H1 (cell line): Measurements from ENCODE around the gene TERB1. TPM values are rescaled to one million over a fixed set of nuclear protein-coding genes. Genes with fewer than 3 reads are reported as not detected.

Experiments
- CTCF ChIA-PET: fragments of 300-600 bp; sonication (Branson Sonifier 250); formaldehyde crosslinking; loops from one replicate; lab custom pipeline; 2021; ENCODE audit not compliant: partially characterized antibody; lab: Charles Lee
- POLR2A ChIA-PET: fragments of 300-600 bp; sonication (Branson Sonifier 250); formaldehyde crosslinking; loops from one replicate; lab custom pipeline; 2021; ENCODE audit warnings: inconsistent platforms; ENCODE audit not compliant: partially characterized antibody; lab: Charles Lee
- DNase-seq, 2 experiments: peaks; one replicate each; pipeline versions ENCODE4 v3.0.0 to v3.0.0-alpha.2; 2010 to 2022; ENCODE audit warnings: low spot score in 2 of 2, low read depth in 1 of 2, mixed read lengths in 1 of 2
- FAIRE-seq: peaks from 2 replicates; lab custom pipeline; 2011; peaks lifted over from hg19 to GRCh38; lab: Jason Lieb, UNC
- H2AFZ ChIP-seq: 2 replicates; pipeline ENCODE4 v1.8.1; 2012; ENCODE audit warnings: low read length, inconsistent platforms
- H2AK5ac ChIP-seq: 2 replicates; pipeline ENCODE4 v1.6.1; 2013; ENCODE audit warnings: low read depth, low read length
- H2BK120ac ChIP-seq: replicated peaks from 2 replicates; pipeline ENCODE3; 2013; ENCODE audit warnings: low read depth, low read length, inconsistent platforms
- H2BK12ac ChIP-seq: 2 replicates; pipeline ENCODE4 v1.6.1; 2013; ENCODE audit warnings: low read depth, low read length
- H2BK15ac ChIP-seq: 2 replicates; pipeline ENCODE4 v1.6.1; 2013; ENCODE audit warnings: low read length
- H2BK20ac ChIP-seq: 2 replicates; pipeline ENCODE4 v1.6.1; 2013; ENCODE audit warnings: low read length
- H2BK5ac ChIP-seq: 2 replicates; pipeline ENCODE4 v1.6.1; 2013; ENCODE audit warnings: low read depth, low read length
- H3K14ac ChIP-seq: 2 replicates; pipeline ENCODE4 v1.6.1; 2013; ENCODE audit warnings: inconsistent platforms; ENCODE audit not compliant: insufficient read length
- H3K18ac ChIP-seq: 2 replicates; pipeline ENCODE4 v1.6.1; 2013; ENCODE audit warnings: low read length; ENCODE audit errors: extremely low read depth
- H3K23ac ChIP-seq: 2 replicates; pipeline ENCODE4 v1.6.1; 2013; ENCODE audit warnings: inconsistent platforms; ENCODE audit not compliant: insufficient read length
- H3K23me2 ChIP-seq: 2 replicates; pipeline ENCODE4 v1.6.1; 2013; ENCODE audit warnings: low read depth, low read length
- H3K27ac ChIP-seq: 2 replicates; pipeline ENCODE4 v1.6.1; 2011; ENCODE audit warnings: low read depth, low read length, inconsistent platforms
- H3K27me3 ChIP-seq, 4 experiments: replicated peaks in 1 of 4; 1 replicate in 1 of 4; 2 replicates in 3 of 4; pipeline versions ENCODE4 v1.6.1 to v1.8.1; 2011 to 2013; ENCODE audit warnings: low read length in 3 of 4, mild to moderate bottlenecking in 3 of 4, inconsistent platforms in 2 of 4, mixed read lengths in 2 of 4, moderate library complexity in 1 of 4; ENCODE audit not compliant: control insufficient read depth in 3 of 4, insufficient read depth in 3 of 4; ENCODE audit errors: extremely low read depth in 1 of 4
- H3K36me3 ChIP-seq, 4 experiments: 2 replicates each; pipeline versions ENCODE4 v1.6.1 to v1.8.1; 2011 to 2013; ENCODE audit warnings: mild to moderate bottlenecking in 4 of 4, low read length in 3 of 4, moderate library complexity in 2 of 4, control low read depth in 1 of 4, inconsistent platforms in 1 of 4; ENCODE audit not compliant: insufficient read depth in 4 of 4, control insufficient read depth in 2 of 4
- H3K4ac ChIP-seq: replicated peaks from 2 replicates; pipeline ENCODE3; 2013; ENCODE audit warnings: low read length, low read depth, mixed read lengths, inconsistent platforms; ENCODE audit not compliant: insufficient read length
- H3K4me1 ChIP-seq, 4 experiments: replicated peaks in 1 of 4; 1 replicate in 1 of 4; 2 replicates in 3 of 4; pipeline versions ENCODE4 v1.6.1 to v1.8.1; 2011 to 2013; ENCODE audit warnings: low read length in 3 of 4, inconsistent platforms in 2 of 4, mixed read lengths in 1 of 4; ENCODE audit not compliant: insufficient read depth in 4 of 4, control insufficient read depth in 3 of 4
- H3K4me2 ChIP-seq, 2 experiments: 2 replicates each; pipeline versions ENCODE4 v1.6.1 to v1.8.1; 2011 to 2013; ENCODE audit warnings: low read depth in 2 of 2, low read length in 2 of 2, control low read depth in 1 of 2, inconsistent platforms in 1 of 2, mild to moderate bottlenecking in 1 of 2; ENCODE audit not compliant: insufficient read depth in 1 of 2
- H3K4me3 ChIP-seq, 4 experiments: fragments of 200-600, 300-600 bp in 1 of 4; sonication (generic), shearing (Covaris generic), sonication (Bioruptor Twin) in 1 of 4; 2 replicates each; pipeline versions ENCODE4 v1.5.1 to v1.8.1; 2011 to 2016; ENCODE audit warnings: low read length in 4 of 4, low read depth in 3 of 4, control low read depth in 2 of 4, inconsistent platforms in 2 of 4, mild to moderate bottlenecking in 2 of 4, mixed read lengths in 1 of 4, moderate library complexity in 1 of 4; ENCODE audit not compliant: insufficient read depth in 2 of 4; ENCODE audit errors: extremely low read depth in 1 of 4
- H3K56ac ChIP-seq: replicated peaks from 2 replicates; pipeline ENCODE3; 2013; ENCODE audit warnings: low read depth, mild to moderate bottlenecking, mixed read lengths, low read length, inconsistent platforms; ENCODE audit not compliant: insufficient read length
- H3K79me1 ChIP-seq: 2 replicates; pipeline ENCODE4 v1.6.1; 2013; ENCODE audit warnings: low read depth, low read length, control low read depth
- H3K79me2 ChIP-seq, 2 experiments: 2 replicates each; pipeline versions ENCODE4 v1.6.1 to v1.8.1; 2012 to 2013; ENCODE audit warnings: low read length in 2 of 2, mild to moderate bottlenecking in 2 of 2, inconsistent platforms in 1 of 2; ENCODE audit not compliant: insufficient read depth in 2 of 2, control insufficient read depth in 1 of 2
- H3K9ac ChIP-seq, 4 experiments: replicated peaks in 1 of 4; 1 replicate in 1 of 4; 2 replicates in 3 of 4; pipeline versions ENCODE4 v1.6.1 to v1.8.1; 2011 to 2013; ENCODE audit warnings: low read depth in 3 of 4, low read length in 3 of 4, control low read depth in 2 of 4, mild to moderate bottlenecking in 2 of 4, moderate library complexity in 2 of 4, inconsistent platforms in 1 of 4; ENCODE audit errors: extremely low read depth in 1 of 4
- H3K9me3 ChIP-seq, 2 experiments: 2 replicates each; pipeline versions ENCODE4 v1.6.1 to v1.8.1; 2012 to 2013; ENCODE audit warnings: mild to moderate bottlenecking in 2 of 2, moderate library complexity in 2 of 2, control low read depth in 1 of 2, inconsistent platforms in 1 of 2, low read depth in 1 of 2, low read length in 1 of 2, mixed read lengths in 1 of 2; ENCODE audit not compliant: insufficient read depth in 2 of 2
- H4K20me1 ChIP-seq, 2 experiments: replicated peaks in 1 of 2; 2 replicates each; pipeline versions ENCODE3 to v1.8.1; 2011 to 2013; ENCODE audit warnings: inconsistent platforms in 2 of 2, low read length in 2 of 2, mild to moderate bottlenecking in 1 of 2; ENCODE audit not compliant: insufficient read depth in 2 of 2, control insufficient read depth in 1 of 2
- H4K5ac ChIP-seq: 2 replicates; pipeline ENCODE4 v1.6.1; 2013; ENCODE audit warnings: low read length, low read depth, mixed read lengths, inconsistent platforms; ENCODE audit not compliant: insufficient read length
- H4K8ac ChIP-seq: 2 replicates; pipeline ENCODE4 v1.8.0; 2013; ENCODE audit warnings: mild to moderate bottlenecking, moderate library complexity, low read length, inconsistent platforms; ENCODE audit not compliant: insufficient read depth; ENCODE audit errors: extremely low read depth
- H4K91ac ChIP-seq: replicated peaks from 2 replicates; pipeline ENCODE3; 2013; ENCODE audit warnings: low read length, mixed read lengths, inconsistent platforms; ENCODE audit not compliant: insufficient read length
- CBX5 ChIP-seq: fragments of 300-800, 300-1000 bp; sonication (generic); IDR thresholded peaks from 2 replicates; pipeline ENCODE4 v1.7.1; 2016; ENCODE audit warnings: antibody characterized with exemption, low read length, low read depth
- CHD2 ChIP-seq: IDR thresholded peaks from 2 replicates; pipeline ENCODE4 v1.6.1; 2012; ENCODE audit warnings: low read length, improper control_type of control experiment
- EGR1 ChIP-seq: IDR thresholded peaks from 2 replicates; pipeline ENCODE4 v1.6.1; 2011; ENCODE audit warnings: low read depth, low read length, borderline replicate concordance
- HDAC6 ChIP-seq: IDR thresholded peaks from one replicate; pipeline ENCODE4 v1.7.1; 2012; ENCODE audit warnings: low read depth, mild to moderate bottlenecking, inconsistent platforms, low read length, moderate library complexity
- KDM4A ChIP-seq: IDR thresholded peaks from one replicate; pipeline ENCODE4 v1.7.1; 2012; ENCODE audit warnings: low read depth, mild to moderate bottlenecking, moderate library complexity, low read length, inconsistent platforms; ENCODE audit not compliant: severe bottlenecking
- MAFK ChIP-seq: IDR thresholded peaks from 2 replicates; pipeline ENCODE4 v1.6.1; 2012; ENCODE audit warnings: low read depth, mild to moderate bottlenecking, improper control_type of control experiment, low read length
- NANOG ChIP-seq: IDR thresholded peaks from 2 replicates; pipeline ENCODE4 v1.6.1; 2011; ENCODE audit warnings: low read length, low read depth, mild to moderate bottlenecking, inconsistent platforms; ENCODE audit not compliant: insufficient read depth, poor library complexity, severe bottlenecking
- PHF8 ChIP-seq: fragments of 200-600 bp; sonication (generic); conservative IDR thresholded peaks from 2 replicates; pipeline ENCODE4 v1.7.1; 2012; ENCODE audit warnings: low read depth, mild to moderate bottlenecking, inconsistent platforms, low read length, moderate library complexity
- POLR2AphosphoS5 ChIP-seq: IDR thresholded peaks from 2 replicates; pipeline ENCODE4 v1.6.1; 2011; ENCODE audit warnings: low read depth, low read length
- SAP30 ChIP-seq: fragments of 300-600 bp; sonication (generic); IDR thresholded peaks from 2 replicates; pipeline ENCODE4 v1.7.1; 2012; ENCODE audit warnings: low read length, moderate library complexity, mild to moderate bottlenecking, inconsistent platforms; ENCODE audit not compliant: insufficient read depth, insufficient replicate concordance
- SIRT6 ChIP-seq: IDR thresholded peaks from one replicate; pipeline ENCODE4 v1.7.1; 2012; ENCODE audit warnings: low read length, inconsistent platforms
- SP1 ChIP-seq: IDR thresholded peaks from 2 replicates; pipeline ENCODE4 v1.6.1; 2011; ENCODE audit warnings: low read depth, low read length
- SP4 ChIP-seq: IDR thresholded peaks from 2 replicates; pipeline ENCODE4 v1.6.1; 2012; ENCODE audit warnings: low read length, inconsistent platforms
- TCF12 ChIP-seq: IDR thresholded peaks from 2 replicates; pipeline ENCODE4 v1.6.1; 2011; ENCODE audit warnings: low read depth, mild to moderate bottlenecking, low read length
- WGBS, 2 experiments: shearing (Covaris generic) in 1 of 2; methylation state at CpG; one replicate each; pipeline versions ENCODE4 v1.1.6 to v1.1.7; 2013 to 2015; ENCODE audit warnings: low lambda C conversion rate in 2 of 2, mixed read lengths in 2 of 2, inconsistent platforms in 1 of 2, low coverage in 1 of 2, missing lambda C conversion rate in 1 of 2; ENCODE audit not compliant: insufficient replicate concordance in 2 of 2, insufficient coverage in 1 of 2, insufficient read length in 1 of 2; ENCODE audit errors: extremely low coverage in 1 of 2, missing lambda C conversion rate in 1 of 2; 5-methylcytosine and 5-hydroxymethylcytosine counted together
- polyA plus RNA-seq, 7 experiments: library from polyadenylated mRNA; depleted of rRNA in 3 of 7; stranded (reverse) in 5 of 7; unstranded in 2 of 7; fragments of >200 nt in 5 of 7; fragments of 200-250 nt in 2 of 7; gene quantifications; 1 replicate in 5 of 7; 2 replicates in 1 of 7; 4 replicates in 1 of 7; pipeline versions ENCODE4 v1.2.1 to v1.2.3, GENCODE V29; 2011 to 2013; ENCODE audit warnings: missing spikeins in 2 of 7, mixed read lengths in 2 of 7
- total RNA-seq: library from RNA; stranded (reverse); fragmentation: NEBNext Ultra II Directional; extraction: Animal tissue kit (Norgen Biotek cat#: 25700); gene quantifications from 2 replicates; pipeline ENCODE4 v1.2.1, GENCODE V29; 2021
- TF ChIP-seq, protein P1 (sequence below): IDR thresholded peaks from 2 replicates; pipeline ENCODE4 v1.6.1; 2012; ENCODE audit warnings: inconsistent platforms

TERB1 gene
- total and polyA plus RNA-seq, 2 of the 8 experiments (the other 6 are each of a cell fraction or from before 2014, with no cell fraction given): not detected

DNA sequence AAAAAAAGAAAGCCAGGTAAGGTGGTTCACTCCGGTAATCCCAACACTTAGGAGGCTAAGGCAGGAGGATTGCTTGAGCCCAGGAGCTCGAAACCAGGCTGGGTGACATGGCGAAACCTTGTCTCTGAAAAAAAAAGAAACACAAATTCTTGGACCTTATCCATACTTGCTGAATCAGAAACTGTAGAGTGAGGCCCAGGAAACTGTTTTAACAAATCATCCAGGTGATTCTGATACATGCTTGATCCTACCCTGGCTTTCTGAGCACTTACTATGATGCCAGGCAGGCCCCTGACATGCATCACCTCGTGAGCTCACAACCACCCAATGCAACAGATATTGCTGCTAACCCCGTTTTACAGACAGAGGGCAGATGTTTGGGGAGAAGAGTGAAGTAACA is 33.4 kb upstream of the TERB1 start:
- Histone ChIP-seq H3K14ac (no peak overlapping the region), H4K8ac (no peak overlapping the region), H2AK5ac (no peak overlapping the region), H4K20me1 (no peaks in the 10 kb centered on the region), H3K9me3 (no peaks in the 10 kb centered on the region), H3K79me2 (peaks cover 2 to 7% of the 10 kb centered on the region in 2 experiments), H3K27me3 (no peaks in the 10 kb centered on the region; a peak in 2 of 7 replicates), H3K4me1 (no peaks in the 10 kb centered on the region), H4K5ac (no peak overlapping the region), H3K79me1 (no peaks in the 10 kb centered on the region), H2BK15ac (no peak overlapping the region), H4K91ac (no peak overlapping the region), H3K23me2 (no peaks in the 10 kb centered on the region; the same call in 1 of the 2 replicates), H2AFZ (no peak overlapping the region), H3K4ac (no peak overlapping the region), H2BK12ac (no peak overlapping the region), H3K36me3 (no peaks in the 10 kb centered on the region), H2BK20ac (no peak overlapping the region), H3K4me3 (no peak overlapping the region), H3K18ac (no peak overlapping the region), H3K23ac (no peak overlapping the region), H3K4me2 (no peak overlapping the region), H3K9ac (no peak overlapping the region), H2BK120ac (no peak overlapping the region), H3K27ac (no peak overlapping the region), H3K56ac (no peak overlapping the region), H2BK5ac (no peak overlapping the region)
- DNase-seq (no peak), FAIRE-seq (no peak)
- POLR2A ChIA-PET: interaction anchor here (0.6 to 1.4 kb wide), 4 partner anchors 20 to 84 kb away, joined by 3 to 4 read pairs (median 4); partner anchors contain the start of gene DYNC1LI2
- 84% methylated on average over 5 of the region's 5 CpGs; no CpG with 5 or more reads in 1 of the 2 experiments for WGBS, 2 experiments
- CTCF ChIA-PET: interaction anchor here (0.7 to 14.3 kb wide), 4 partner anchors 11 to 78 kb away, joined by 3 to 162 read pairs (median 42); partner anchors contain the start of genes CA7 and PDP2
- no peak for TF ChIP-seq POLR2AphosphoS5
- TF ChIP-seq MAFK: no peak
- no peak for TF ChIP-seq SAP30
- no peak for TF ChIP-seq EGR1
- TF ChIP-seq CHD2: no peak
- TF ChIP-seq, protein P1, sequence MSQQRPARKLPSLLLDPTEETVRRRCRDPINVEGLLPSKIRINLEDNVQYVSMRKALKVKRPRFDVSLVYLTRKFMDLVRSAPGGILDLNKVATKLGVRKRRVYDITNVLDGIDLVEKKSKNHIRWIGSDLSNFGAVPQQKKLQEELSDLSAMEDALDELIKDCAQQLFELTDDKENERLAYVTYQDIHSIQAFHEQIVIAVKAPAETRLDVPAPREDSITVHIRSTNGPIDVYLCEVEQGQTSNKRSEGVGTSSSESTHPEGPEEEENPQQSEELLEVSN: no peak
- no peak for TF ChIP-seq SP4
- no peak for TF ChIP-seq HDAC6
- no peak for TF ChIP-seq PHF8
- no peak for TF ChIP-seq SP1
- no peak for TF ChIP-seq NANOG
- no peak for TF ChIP-seq CBX5
- TF ChIP-seq TCF12: no peak
- no peak for TF ChIP-seq SIRT6
- TF ChIP-seq KDM4A: no peak
